ENCODE results near the gene MFAP4.

The MFAP4 gene

DNA sequence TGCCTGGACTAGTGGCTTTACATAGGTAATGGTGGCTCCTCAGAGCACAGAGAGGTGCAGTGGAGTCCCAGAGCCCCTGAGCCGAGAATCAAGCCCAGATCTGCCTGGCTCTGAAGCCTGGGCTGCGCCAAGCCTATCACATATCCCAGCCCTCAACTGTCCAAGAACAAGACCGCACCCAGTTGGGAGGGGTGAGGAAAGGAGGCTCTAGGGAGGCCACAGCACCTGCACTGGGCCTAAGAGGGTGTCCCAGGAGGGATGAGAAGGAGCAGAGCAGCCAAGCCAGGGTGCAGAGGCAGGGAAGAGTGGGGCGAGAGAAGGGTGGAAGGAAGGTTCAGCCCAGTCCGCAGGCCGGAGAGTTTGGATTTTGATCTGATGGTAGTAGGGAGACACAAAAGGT, 23.1 kb upstream of the MFAP4 start:
- DNase-seq (ENCODE audit: low read depth in 2 of 2): no peak

DNA sequence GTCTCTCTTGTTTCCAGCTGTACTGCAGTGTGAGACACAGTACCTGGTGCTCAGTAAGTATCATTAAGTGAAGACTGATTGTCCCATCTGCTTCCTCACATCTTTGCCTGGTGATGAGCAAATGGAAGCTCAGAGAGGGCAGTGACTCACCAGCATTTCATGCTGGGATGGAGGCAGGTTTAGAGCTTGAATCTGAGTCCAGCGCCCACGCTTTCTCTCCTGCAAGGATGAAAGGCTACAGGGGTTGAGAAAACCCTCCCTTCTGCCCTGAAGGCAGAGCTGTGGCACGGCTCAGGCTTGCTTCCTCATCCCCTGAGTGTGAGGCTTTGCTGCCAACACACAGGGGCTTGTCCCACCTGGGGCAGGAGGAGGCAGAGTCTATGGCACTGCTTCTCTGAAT, 22.5 kb upstream of the MFAP4 start:
- no peak for DNase-seq (ENCODE audit: low read depth in 2 of 2)

DNA sequence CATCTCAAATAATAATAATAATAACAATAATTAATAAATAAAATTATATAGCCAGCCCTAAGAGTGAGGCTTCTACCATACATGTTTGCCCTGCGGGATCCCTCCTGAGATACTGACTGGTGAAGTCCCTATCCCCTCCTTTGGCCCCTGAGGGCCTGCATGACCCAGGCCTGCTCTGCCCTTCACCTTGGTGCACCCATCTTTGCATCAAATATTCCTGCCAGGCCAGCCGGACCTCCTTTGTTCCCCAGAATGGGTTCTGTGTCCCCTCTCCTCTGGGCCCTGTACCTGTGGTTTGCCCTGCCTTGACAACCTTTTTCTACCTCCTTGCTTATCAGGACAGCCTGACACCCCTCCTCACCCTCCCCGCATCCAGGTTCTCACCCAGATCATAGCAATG, 22.1 kb upstream of the MFAP4 start:
- DNase-seq (ENCODE audit: low read depth in 2 of 2): no peak

DNA sequence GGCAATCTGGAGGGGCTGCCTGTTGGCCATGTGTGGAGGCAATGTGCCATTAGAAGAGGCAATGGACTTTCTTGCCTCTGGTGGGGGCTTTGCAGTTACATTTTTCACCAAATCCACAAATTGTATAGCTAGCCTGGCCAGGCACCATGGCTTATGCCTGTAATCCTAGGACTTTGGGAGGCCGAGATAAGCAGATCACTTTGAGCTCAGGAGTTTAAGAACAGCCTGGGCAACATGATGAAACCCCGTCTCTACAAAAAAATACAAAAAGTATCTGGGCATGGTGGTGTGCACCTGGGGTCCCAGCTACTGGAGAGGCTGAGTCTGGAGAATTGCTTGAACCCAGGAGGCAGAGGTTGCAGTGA, 21.3 kb upstream of the MFAP4 start:
- no peak for DNase-seq (ENCODE audit: low read depth in 2 of 2)

DNA sequence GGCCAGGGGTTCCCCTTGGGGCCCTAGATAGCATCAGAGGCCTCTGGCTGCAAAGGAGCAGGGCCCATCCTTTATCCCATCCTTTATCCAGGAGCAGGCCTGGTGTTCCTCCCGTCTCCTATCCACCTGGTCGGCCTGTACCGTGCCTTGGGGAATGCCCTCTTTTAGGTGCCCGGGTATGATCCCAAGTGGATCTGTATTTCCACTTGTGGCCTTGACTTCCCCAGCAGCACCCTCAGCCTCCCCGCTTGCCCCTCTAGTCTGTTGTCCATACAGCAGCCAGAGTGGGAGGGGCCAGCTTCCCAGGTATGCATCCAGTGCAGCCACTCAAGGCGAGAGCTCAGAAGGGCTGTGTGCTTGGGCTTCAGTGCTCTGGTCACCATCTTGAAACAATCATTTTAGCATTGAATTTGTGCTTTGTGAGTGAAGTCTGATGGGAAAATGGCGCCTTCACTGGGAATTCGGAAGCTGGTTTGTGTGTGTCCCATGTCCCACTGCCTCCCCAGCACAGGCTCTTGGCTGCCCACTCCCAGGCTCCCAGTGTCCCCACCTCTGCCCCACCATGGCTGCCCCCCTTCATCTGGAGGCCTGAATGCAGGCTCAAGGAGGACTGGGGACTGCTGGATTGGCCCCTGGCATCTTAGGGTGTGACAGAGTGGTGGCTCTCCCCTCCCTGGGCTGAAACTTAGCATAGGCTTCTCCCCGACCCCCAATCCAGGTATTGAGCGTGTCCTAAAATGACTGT, 20.8 kb upstream of the MFAP4 start:
- no peak for DNase-seq (ENCODE audit: low read depth in 2 of 2)

DNA sequence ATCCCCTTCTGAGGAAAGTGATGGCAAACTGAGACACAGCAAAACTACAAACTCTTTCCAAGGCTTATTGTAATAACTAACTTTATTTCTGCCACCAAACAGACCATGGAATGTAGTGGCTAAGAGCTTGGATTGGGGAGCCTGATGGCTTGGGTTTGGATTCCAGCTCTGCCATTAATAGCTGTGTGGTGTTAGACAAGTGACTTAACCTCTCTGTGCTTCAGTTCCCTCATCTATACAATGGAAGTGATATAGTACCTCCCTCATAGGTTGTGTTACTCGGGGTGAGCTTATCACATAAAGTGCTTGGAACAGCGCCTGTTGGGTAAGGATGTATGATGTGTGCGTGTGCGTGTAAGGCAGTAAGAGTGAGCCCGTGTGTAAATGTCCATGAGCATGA, 18.1 kb upstream of the MFAP4 start:
- DNase-seq (ENCODE audit: low read depth in 2 of 2): no peak

DNA sequence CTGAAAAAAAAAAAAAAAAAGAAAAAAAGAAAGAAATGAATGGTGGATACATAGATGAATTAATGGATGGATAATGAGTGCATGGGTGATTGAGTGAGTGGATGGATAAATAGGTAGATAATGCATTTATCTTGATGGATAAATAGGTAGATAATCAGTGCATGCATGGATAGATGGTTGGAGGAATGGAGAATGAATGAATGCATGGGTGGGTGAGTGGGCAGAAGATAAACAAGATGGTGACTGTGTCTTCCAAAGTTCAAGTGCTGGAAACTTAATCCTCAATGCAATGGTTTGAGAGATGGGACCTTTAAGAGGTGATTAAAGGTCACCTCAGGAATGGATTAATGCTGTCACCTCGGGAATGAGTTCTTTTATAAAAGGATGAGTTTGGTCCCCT, 17.3 kb upstream of the MFAP4 start:
- DNase-seq (ENCODE audit: low read depth in 2 of 2): no peak

DNA sequence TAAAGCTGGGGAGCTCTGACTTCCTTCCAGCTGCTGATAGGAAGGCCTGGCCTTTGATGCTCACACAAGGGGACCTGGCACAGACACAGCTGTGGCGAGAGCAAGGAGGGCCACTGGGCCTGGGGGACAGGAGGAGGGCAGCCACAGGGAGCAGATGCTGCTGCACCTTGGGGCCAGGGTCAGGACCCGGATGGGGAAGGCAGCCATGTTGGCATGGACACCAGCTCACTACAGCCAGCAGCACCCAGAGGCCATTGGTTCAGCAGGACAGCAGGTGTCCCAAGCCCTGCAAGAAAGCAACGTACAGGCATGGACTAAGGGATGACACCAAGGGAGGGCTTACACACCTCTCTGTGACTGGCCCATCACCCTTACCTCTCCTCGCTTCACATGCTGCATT, 16.0 kb upstream of the MFAP4 start:
- DNase-seq (ENCODE audit: low read depth in 2 of 2): no peak

DNA sequence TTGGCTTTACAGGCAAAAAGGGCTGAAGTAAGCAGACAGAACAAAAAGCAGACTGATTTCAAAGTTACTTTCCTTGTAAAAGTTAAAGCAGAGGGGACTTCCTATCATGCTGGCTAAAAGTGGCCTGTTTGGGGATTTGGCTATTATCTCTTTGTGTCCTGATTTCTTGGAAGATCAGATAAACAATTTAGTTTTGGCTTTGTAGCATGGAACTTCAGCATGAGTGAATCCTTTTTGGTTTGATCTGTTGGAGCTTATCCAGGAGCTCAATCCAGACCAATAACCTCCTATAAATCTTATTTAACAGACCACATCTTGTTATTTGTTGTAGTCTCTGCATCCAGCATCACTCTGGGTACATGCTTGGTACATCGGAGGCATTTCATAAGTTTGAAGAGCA, 15.2 kb upstream of the MFAP4 start:
- no peak for DNase-seq (ENCODE audit: low read depth in 2 of 2)

DNA sequence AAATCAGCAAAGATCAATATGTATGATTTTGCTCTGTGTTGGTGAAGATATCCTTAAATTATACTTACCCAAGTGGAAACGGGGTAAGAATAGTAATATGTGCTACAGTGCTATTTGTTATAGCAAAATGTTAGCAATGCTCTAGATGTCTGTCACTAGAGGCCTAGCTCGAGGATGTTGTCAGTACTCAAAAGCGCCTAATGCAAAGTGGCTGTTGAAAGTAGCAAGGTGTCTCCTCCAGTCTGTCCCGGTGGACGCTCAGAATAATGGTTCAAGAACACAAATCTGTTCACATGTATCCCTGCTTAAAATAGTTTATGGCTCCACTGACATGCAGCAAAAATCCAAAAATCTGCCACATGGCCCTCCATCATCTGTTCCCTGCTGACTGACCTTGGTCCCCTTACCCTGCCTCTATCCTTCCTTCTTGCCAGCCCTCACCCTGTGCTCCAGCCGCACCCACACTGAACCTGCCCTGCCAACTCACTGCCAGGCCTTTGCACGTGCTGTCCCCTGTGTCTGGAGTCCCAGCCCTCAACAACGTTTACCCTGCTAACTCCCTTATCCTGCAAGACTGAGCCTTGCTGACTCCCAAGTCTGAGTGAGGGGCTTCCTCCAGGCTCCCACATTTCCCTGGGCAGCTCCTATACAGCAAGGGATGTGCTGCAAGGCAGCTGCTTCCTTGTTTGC, 14.5 kb upstream of the MFAP4 start:
- DNase-seq (ENCODE audit: low read depth in 2 of 2): no peak

DNA sequence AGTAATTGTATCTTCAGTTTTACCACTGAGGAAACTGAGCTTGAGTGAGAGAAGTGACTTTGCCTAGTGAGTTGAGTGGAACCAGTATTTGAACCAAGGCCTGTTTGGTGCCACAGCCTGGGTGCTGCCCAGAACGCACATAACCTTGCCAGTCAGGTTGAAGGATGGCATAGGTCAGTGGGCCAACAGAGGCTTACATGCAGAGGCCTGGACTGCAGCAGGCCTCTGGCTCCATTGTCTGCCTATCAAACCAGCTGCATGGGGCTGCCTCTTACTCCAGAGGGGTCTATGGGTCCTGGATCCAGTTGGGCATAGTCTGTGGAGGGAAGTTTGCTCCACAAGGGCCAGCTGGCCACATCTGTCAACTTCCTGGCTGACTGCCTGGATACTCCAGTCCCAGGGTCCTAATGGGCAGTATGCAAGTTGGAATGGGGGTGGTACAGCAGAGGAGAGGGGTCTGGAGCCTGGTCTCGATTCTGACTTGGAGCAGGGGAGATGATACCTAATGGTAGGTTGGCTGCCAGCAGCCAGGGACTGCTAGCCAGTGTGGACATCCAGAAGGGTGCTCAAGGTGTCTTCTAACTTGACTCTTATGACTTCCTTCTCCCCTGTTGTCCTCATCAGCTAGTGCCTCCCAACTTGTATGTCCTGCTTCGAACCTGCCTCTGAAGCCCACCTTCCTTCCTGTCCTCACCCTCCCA, 12.9 kb upstream of the MFAP4 start:
- no peak for DNase-seq (ENCODE audit: low read depth in 2 of 2)

DNA sequence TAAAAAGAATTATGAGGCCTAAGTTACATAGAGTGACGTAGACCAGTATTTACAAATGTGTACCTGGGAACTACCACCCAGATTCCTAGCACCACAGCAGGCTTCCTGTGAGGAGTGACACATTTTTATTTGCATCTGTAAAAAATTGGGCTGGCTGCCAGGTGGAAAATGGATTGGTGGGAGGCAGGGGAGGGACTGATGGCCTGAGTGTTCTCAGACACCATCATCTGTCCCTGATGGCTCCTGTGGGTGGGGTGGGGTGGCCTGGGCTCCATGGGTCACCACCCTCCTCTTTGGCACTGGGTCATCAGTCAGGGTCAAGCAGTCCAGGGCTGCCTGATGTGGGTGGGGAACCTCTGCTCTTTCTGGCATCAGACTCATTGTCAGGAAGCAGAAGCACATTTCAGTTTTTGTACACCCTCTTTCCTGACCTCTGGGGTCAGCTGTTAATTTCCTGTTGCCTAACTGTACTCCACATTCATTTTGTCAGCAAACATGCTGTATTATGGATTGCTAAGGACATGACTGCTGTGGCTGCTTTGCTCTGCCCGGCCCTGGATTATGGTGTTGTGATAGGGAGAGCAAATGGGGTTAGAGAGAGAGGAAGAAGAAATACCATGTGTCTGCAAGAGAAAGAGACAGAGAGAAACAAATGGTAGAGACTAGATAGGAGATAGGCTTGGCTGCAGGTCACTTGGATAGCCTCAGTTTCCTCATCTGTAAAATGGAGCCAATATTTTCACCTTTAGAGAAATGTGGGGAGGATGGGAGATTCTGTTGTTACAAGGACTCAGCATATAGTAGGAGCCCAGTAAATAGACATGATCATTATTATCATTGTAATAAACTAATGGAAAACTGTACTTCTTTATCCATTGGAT, 11.6 kb upstream of the MFAP4 start:
- no peak for DNase-seq (ENCODE audit: low read depth in 2 of 2)

DNA sequence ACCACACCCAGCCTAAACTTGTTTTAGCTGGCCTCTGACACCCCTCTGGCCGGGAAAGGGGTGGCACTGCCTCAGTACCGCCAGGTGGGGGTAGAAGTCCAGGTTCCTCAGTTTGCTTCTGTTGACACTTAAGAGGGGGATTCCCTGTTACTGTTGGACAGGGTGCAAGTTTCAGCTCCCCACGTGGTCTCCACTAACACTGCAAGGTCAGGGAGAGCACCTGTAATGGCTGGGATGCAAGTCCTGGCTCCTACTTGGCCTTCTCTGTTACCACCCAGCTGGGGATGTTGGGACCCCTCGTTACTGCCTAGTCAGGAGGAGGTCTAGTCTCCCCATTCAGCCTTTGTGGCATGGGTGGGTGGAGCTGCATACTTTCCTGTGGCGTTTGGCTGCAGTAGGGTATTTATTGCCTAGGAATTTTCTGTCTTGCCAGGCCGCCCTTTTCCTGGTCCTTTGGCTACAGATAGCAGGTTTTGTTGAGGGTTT, 10.6 kb upstream of the MFAP4 start:
- no peak for DNase-seq (ENCODE audit: low read depth in 2 of 2)

DNA sequence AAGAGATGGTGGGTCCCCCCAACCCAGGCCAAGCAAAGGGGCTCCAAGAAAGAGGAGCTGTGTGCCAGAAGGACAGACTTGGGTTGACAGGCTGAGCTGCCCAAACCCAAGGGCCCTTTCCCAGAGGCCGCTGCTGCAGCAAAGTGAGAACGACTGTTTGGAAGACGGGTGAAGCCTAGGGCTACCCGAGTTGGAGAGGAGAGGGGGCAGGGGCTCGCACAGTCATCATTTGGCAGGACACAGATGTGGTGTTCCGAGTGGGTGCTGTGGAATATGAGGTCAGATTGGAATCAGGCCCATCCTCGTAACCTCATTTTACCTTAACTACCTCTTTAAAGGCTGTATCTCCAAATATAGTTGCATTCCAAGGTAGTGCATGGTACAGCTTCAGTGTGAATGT, 5.3 kb upstream of the MFAP4 start:
- no peak for DNase-seq (ENCODE audit: low read depth in 2 of 2)

DNA sequence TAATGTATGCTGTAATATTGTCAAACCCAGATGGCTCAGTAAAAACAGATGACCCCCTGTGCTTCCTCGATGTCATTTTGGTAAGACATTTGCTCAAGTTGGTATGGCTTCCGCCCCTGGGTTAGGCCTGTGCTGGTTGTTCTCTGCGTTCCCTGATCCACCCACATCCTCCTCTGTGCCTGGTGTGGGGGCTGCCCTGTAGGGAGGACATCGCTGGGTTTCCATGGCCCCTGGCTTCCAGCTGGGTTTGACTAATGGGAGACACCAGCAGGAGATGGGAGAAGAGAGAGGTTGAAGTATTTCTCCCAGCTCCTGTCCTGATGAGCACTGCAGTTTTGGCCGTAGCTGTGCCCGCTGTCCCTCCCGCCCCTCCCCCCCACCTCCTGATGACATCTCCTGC, 4.4 kb upstream of the MFAP4 start:
- DNase-seq (ENCODE audit: low read depth in 2 of 2): no peak

DNA sequence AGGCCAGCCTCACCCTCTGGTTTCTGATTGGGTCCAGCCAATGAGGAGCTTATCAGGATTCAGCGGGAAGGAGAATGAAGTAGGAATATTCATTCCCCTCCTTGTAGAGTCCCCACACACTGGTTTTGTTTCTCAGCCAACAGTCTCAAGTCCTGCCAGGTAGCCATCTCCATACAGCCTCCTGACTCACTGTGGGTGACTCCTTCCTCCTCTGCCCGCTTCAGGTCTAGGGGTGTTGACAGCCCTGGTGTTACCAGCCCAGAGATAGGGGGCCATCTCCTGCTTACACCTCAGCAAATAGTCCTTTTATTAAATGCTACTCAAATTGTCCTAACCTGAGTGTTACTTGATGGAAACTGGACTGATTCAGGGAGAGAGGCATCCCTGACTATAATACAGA, 4.0 kb upstream of the MFAP4 start:
- no peak for DNase-seq (ENCODE audit: low read depth in 2 of 2)

DNA sequence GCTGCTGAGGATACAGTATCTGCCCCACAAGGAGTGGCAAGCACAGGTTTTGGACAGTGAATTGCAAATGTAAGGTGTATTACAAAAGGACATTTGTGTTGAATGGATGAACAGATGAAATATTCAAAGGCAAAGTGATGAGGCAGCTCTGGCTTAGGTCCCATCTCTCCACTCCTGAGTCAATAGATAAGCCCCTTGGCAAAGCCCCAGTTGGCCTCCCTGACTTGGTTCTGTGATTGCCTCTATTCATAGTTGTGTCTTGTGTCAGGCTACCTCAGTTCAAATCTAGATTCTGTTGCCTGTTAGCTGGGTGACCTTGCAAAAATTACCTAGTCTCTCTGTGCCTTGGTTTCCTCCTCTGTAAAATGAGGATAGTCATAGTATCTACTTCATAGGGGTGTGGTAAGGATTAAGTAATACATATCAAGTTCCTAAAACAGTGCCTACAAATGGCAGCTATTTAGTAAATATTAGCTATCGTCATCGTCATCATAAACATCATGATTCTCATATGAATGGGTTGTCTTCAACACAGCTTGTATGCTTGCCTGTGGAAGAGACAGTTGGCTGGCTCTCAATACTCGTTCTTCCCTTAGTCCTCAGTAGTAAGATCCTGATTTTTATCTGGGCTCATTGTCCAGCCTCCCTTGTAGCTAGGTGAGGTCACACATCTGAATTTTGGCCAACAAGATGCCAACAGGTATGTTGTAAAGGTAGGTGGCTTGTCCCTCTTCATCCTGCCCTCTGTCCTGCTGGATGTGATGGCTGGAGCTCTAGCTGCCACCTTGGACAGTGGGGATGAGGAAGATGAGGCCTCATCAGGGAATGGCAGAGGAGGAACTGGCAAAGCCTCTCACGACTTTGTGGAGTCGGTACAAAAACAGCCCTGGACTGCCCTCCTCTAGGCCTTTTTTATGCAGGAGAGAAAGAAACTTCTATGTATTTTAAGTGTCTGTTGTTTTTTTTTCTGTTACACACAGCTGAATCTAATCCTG, 2.1 kb upstream of the MFAP4 start:
- no peak for DNase-seq (ENCODE audit: low read depth in 2 of 2)

DNA sequence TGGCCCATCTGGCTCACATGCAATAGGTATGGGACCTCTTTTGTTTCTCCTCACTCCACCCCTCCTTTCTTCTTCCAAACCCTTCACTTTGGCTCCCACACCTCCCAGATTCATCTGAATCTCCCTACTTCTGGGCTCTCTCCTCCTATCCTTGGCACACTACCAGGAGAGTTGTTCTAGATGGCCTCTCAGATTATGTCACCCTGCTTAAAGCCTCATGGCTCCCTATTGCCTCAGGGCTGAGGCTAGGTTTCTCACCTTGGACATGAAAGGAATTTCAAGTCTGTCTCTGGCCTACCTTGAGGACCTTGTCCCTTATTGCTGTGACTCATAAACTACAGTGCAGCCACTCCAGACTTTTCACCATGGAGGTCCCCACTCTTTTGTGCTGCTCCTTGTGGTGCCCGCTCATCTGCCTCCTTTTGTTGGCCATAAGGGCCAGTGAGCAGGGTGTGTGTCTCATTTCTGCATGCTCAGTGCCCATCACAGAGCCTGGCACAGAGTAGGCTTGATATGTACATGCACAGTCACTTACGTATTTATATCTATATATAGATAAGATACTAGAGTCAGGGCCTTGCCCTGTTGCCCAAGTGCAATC, 1.0 kb upstream of the MFAP4 start:
- no peak for DNase-seq (ENCODE audit: low read depth in 2 of 2)

DNA sequence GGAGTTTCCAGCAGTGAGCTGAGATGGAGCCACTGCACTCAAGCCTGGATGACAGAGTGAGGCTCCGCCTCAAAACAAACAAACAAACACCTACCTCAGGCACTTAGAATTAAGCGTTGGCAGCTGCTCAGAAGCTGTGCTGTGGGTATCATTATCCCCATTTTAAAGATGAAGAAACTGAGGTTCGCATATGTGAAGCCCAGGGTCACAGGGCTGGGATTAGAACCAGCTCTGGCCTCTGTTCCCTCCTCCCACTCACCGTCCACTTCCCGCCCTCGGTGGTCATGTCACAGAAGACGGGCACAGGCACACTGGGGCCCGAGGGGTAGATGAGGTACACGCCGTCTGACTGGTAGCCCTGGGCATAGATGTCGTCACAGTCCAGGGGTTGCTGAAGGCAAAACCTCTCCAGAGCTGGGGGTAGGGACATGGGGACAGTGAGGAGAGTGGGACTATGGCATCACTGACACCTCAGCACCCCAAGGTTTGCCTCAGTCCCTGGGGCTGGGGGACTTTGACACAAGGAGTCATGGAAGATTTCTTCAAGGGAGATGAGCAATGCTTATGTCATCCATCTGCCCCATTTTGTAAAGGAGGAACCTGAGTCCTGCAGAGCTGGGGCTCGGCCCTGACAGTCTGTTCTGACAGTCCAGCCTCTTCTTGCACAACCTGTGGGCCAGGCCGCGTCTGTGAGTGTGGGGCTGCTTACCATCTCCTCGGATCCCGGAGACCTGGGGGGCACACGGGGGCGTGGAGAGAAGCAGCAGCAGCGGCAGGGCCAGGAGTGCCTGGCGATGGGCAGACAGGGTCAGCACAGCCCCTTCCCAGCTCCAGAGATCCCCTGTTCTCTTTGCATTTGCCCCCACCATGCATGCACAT, 700 bp downstream of the MFAP4 start:
- DNase-seq (ENCODE audit: low read depth in 2 of 2): no peak
